Measurements from ENCODE around the gene CCDC169.
"Not testable (repeated sequence)": the region's sequence is repeated elsewhere in the genome, so short reads cannot be mapped to it uniquely, and the experiment has no call there.

The CCDC169 gene

GRCh38 chr13:36297366-36298338 is at the start of gene CCDC169:
Gene CCDC169, minus strand, starts transcription at chr13:36297814. Its CDS starts 95 bp downstream, at chr13:36297719.
- peak; percentile 28 for DNase-seq (ENCODE audit: extremely low read depth in 1 of 2, low read depth in 1 of 2)

- peak; percentile 64 to 70 for DNase-seq (ENCODE audit: extremely low read depth in 1 of 2, low read depth in 1 of 2)
These were observed 48.8 kb upstream of the CCDC169 start, which contains the start of gene SPART for GRCh38 chr13:36346222-36347083. Gene SPART, minus strand, starts transcription at chr13:36346394. Its CDS starts 10,564 bp downstream, at chr13:36335830.

GRCh38 chr13:36345438-36346221 is 48.0 kb upstream of the CCDC169 start:
- peak in 1 of 2 donors; percentile 10 for DNase-seq (ENCODE audit: extremely low read depth in 1 of 2, low read depth in 1 of 2)

- DNase-seq (ENCODE audit: extremely low read depth in 1 of 2, low read depth in 1 of 2) = no peak
These were observed 47.3 kb upstream of the CCDC169 start for GRCh38 chr13:36344886-36345437.

GRCh38 chr13:36344173-36344572 is 46.6 kb upstream of the CCDC169 start:
- no peak for DNase-seq (ENCODE audit: extremely low read depth in 1 of 2, low read depth in 1 of 2)

GRCh38 chr13:36343766-36344165 is 46.2 kb upstream of the CCDC169 start:
- DNase-seq (ENCODE audit: extremely low read depth in 1 of 2, low read depth in 1 of 2) = no peak

GRCh38 chr13:36342715-36343114 is 45.1 kb upstream of the CCDC169 start:
- DNase-seq (ENCODE audit: extremely low read depth in 1 of 2, low read depth in 1 of 2) = no peak

- DNase-seq (ENCODE audit: extremely low read depth in 1 of 2, low read depth in 1 of 2) = no peak
These were observed 44.1 kb upstream of the CCDC169 start for GRCh38 chr13:36341718-36342117.

- no peak for DNase-seq (ENCODE audit: extremely low read depth in 1 of 2, low read depth in 1 of 2)
These were observed 42.1 kb upstream of the CCDC169 start for GRCh38 chr13:36339600-36340155.

- no peak for DNase-seq (ENCODE audit: extremely low read depth in 1 of 2, low read depth in 1 of 2)
These were observed 40.5 kb upstream of the CCDC169 start for GRCh38 chr13:36337938-36338641.

GRCh38 chr13:36332986-36333385 is 35.4 kb upstream of the CCDC169 start:
- no peak for DNase-seq (ENCODE audit: extremely low read depth in 1 of 2, low read depth in 1 of 2)

GRCh38 chr13:36332255-36332654 is 34.6 kb upstream of the CCDC169 start:
- DNase-seq (ENCODE audit: extremely low read depth in 1 of 2, low read depth in 1 of 2) = not testable (repeated sequence)

GRCh38 chr13:36331280-36331679 is 33.7 kb upstream of the CCDC169 start:
- no peak for DNase-seq (ENCODE audit: extremely low read depth in 1 of 2, low read depth in 1 of 2)

- DNase-seq (ENCODE audit: extremely low read depth in 1 of 2, low read depth in 1 of 2) = no peak
These were observed 31.7 kb upstream of the CCDC169 start for GRCh38 chr13:36329361-36329760.

GRCh38 chr13:36328821-36329220 is 31.2 kb upstream of the CCDC169 start:
- DNase-seq (ENCODE audit: extremely low read depth in 1 of 2, low read depth in 1 of 2) = no peak

- no peak for DNase-seq (ENCODE audit: extremely low read depth in 1 of 2, low read depth in 1 of 2)
These were observed 28.3 kb upstream of the CCDC169 start for GRCh38 chr13:36325912-36326311.

GRCh38 chr13:36324881-36325280 is 27.3 kb upstream of the CCDC169 start:
- DNase-seq (ENCODE audit: extremely low read depth in 1 of 2, low read depth in 1 of 2) = not testable (repeated sequence)

- no peak for DNase-seq (ENCODE audit: extremely low read depth in 1 of 2, low read depth in 1 of 2)
These were observed 26.4 kb upstream of the CCDC169 start for GRCh38 chr13:36323951-36324566.

- DNase-seq (ENCODE audit: extremely low read depth in 1 of 2, low read depth in 1 of 2) = no peak
These were observed 25.8 kb upstream of the CCDC169 start for GRCh38 chr13:36323408-36323807.

Data from activated CD8-positive, alpha-beta memory T cell treated with anti-CD3 and anti-CD28 coated beads for 1 hour (primary cell).